K562 (cell line): ENCODE measurements around the gene ARID3A. TPM values are rescaled to one million over a fixed set of nuclear protein-coding genes. Genes with fewer than 3 reads are reported as not detected.

Experiments used
- ARID2 ChIP-seq: fragments of 450-650 bp; IDR thresholded peaks from 2 replicates; pipeline ENCODE4 v1.6.1; 2017; ENCODE audit warnings: antibody characterized with exemption, mild to moderate bottlenecking
- CEBPB ChIP-seq: fragments of 450-650 bp; IDR thresholded peaks from 2 replicates; pipeline ENCODE4 v1.6.1; 2016; ENCODE audit warnings: missing genetic modification characterization, missing compliant biosample characterization
- CUX1 ChIP-seq: fragments of 200-800 bp; sonication (Bioruptor generic); IDR thresholded peaks from 2 replicates; pipeline ENCODE4 v1.6.1; 2016; ENCODE audit warnings: missing genetic modification characterization, missing compliant biosample characterization
- HMGN3 ChIP-seq: IDR thresholded peaks from 2 replicates; pipeline ENCODE4 v1.6.1; 2011; ENCODE audit warnings: borderline replicate concordance, low read depth, mild to moderate bottlenecking, mixed read lengths, low read length; ENCODE audit not compliant: insufficient read length; ENCODE audit errors: extremely low read depth
- HNRNPL ChIP-seq: fragments of 200-400 bp; formaldehyde crosslinking; IDR thresholded peaks from 2 replicates; pipeline ENCODE4 v1.6.1; 2017; ENCODE audit warnings: low read depth, mild to moderate bottlenecking, low read length
- L3MBTL2 ChIP-seq: fragments of 450-650 bp; IDR thresholded peaks from 2 replicates; pipeline ENCODE4 v1.6.1; 2016; ENCODE audit warnings: mild to moderate bottlenecking, moderate library complexity
- PCBP1 ChIP-seq: fragments of 200-400 bp; formaldehyde crosslinking; IDR thresholded peaks from 2 replicates; pipeline ENCODE4 v1.6.1; 2018; ENCODE audit warnings: mild to moderate bottlenecking, low read depth, low read length; ENCODE audit not compliant: poor library complexity, severe bottlenecking
- ZBTB33 ChIP-seq: sonication (generic); formaldehyde crosslinking; IDR thresholded peaks from 2 replicates; pipeline ENCODE4 v1.8.1; 2023; ENCODE audit warnings: mild to moderate bottlenecking, missing genetic modification reagents
- ZMIZ1 ChIP-seq, 2 experiments: fragments of 150-350 bp in 1 of 2; IDR thresholded peaks; 2 replicates each; pipeline ENCODE4 v1.6.1; 2012 to 2016; ENCODE audit warnings: low read depth in 2 of 2, low read length in 2 of 2, mild to moderate bottlenecking in 1 of 2, moderate library complexity in 1 of 2
- ZNF217 ChIP-seq: sonication (generic); formaldehyde crosslinking; IDR thresholded peaks from 2 replicates; pipeline ENCODE4 v1.8.0; 2022; ENCODE audit warnings: mild to moderate bottlenecking, missing genetic modification reagents
- polyA plus RNA-seq, 8 experiments: library from polyadenylated mRNA; depleted of rRNA in 4 of 8; stranded (reverse) in 5 of 8; unstranded in 3 of 8; fragments of >200 nt; fragmentation: Nextera tagmentation in 2 of 8; fragmentation: Illumina TruSeq in 1 of 8; extraction: Ambion mirVana in 2 of 8; extraction: Trizol in 1 of 8; gene quantifications; 2 replicates each; pipeline versions ENCODE4 v1.2.1 to v1.2.3, GENCODE V29; 2011 to 2014; ENCODE audit warnings: inconsistent platforms in 1 of 8, missing spikeins in 1 of 8
- total RNA-seq, 7 experiments: library from RNA; depleted of rRNA in 6 of 7; stranded (reverse); fragments of >200 nt in 6 of 7; fragmentation: Illumina TruSeq in 2 of 7; extraction: Trizol in 2 of 7; gene quantifications; 2 replicates each; pipeline versions ENCODE4 v1.2.1 to v1.2.3, GENCODE V29; 2011 to 2021; ENCODE audit warnings: low replicate concordance in 1 of 7
- TF ChIP-seq, protein P1 (sequence below), 3 experiments: fragments of 200-800 bp in 1 of 3; fragments of 250-450 bp in 1 of 3; fragments of 450-650 bp in 1 of 3; sonication (Bioruptor Pico) in 1 of 3; sonication (Bioruptor generic) in 1 of 3; formaldehyde crosslinking in 1 of 3; IDR thresholded peaks; 2 replicates each; pipeline versions ENCODE4 v1.6.1 to v1.8.0; 2016 to 2022; ENCODE audit warnings: mild to moderate bottlenecking in 2 of 3, missing genetic modification characterization in 2 of 3, missing compliant biosample characterization in 1 of 3, moderate library complexity in 1 of 3

Gene ARID3A
- total and polyA plus RNA-seq, 9 of the 15 experiments (the other 6 are each of a cell fraction or from before 2014, with no cell fraction given) = 1.4 to 118 (median 31.2) TPM

DNA sequence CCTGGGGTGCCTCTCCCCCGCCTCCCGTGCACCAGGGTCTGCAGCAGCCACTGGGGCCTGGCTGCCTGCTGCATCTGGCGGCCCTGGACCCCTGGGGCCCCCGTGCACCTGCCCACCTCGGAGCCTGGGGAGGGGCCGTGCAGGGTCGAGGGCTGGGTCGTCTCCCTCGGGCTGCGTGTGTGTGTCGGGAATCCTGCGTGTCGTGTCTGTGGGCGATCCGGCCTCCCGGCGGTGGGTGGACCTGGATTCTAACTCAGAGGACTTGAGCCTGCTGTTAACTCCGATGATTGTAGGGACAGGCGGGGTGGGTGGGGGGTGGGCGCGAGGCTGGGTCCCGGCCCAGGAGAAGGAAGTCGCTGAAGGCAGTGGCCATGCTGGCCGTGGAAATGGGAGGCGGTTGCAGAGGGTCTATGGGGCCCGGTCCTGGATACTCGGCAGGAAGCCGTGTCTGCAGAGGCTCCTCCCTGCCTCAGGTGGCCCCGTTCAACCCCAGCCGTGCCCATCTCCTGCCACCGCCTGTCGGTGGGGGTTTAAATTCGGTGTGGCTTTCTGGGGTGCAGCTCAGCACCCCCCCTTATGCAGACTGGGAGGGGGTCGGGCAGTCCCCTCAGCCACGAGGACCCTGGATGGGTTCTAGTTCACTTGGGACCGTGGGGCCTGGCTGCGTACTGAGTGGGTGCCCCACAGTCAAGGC, 48.9 kb downstream of the ARID3A start (continued):
- TF ChIP-seq L3MBTL2 (no peak), CEBPB (no peak), HMGN3 (no peak), ARID2 (no peak), ZBTB33 (0 out of 2 replicates have a peak, but pooled peaks have one; percentile 14), ZNF217 (CRISPR knock-in tag) (no peak), ZMIZ1 (IDR thresholded peaks at IDR 0.05; ENCODE audit: low read depth in 2 of 2, low read length in 2 of 2) (no peak), CUX1 (CRISPR knock-in tag) (no peak), PCBP1 (peak; percentile 4), HNRNPL (no peak)
- TF ChIP-seq, protein P1, sequence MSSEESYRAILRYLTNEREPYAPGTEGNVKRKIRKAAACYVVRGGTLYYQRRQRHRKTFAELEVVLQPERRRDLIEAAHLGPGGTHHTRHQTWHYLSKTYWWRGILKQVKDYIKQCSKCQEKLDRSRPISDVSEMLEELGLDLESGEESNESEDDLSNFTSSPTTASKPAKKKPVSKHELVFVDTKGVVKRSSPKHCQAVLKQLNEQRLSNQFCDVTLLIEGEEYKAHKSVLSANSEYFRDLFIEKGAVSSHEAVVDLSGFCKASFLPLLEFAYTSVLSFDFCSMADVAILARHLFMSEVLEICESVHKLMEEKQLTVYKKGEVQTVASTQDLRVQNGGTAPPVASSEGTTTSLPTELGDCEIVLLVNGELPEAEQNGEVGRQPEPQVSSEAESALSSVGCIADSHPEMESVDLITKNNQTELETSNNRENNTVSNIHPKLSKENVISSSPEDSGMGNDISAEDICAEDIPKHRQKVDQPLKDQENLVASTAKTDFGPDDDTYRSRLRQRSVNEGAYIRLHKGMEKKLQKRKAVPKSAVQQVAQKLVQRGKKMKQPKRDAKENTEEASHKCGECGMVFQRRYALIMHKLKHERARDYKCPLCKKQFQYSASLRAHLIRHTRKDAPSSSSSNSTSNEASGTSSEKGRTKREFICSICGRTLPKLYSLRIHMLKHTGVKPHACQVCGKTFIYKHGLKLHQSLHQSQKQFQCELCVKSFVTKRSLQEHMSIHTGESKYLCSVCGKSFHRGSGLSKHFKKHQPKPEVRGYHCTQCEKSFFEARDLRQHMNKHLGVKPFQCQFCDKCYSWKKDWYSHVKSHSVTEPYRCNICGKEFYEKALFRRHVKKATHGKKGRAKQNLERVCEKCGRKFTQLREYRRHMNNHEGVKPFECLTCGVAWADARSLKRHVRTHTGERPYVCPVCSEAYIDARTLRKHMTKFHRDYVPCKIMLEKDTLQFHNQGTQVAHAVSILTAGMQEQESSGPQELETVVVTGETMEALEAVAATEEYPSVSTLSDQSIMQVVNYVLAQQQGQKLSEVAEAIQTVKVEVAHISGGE (CRISPR knock-in tag; IDR thresholded peaks at IDR 0.05) = no peak
